ENCODE measurements around the gene EFNA4. TPM values are rescaled to one million over a fixed set of nuclear protein-coding genes. Genes with fewer than 3 reads are reported as not detected.

EFNA4 gene
- polyA plus RNA-seq, 1 donor (not counting 4 experiments of a cell fraction or from before 2014, with no cell fraction given), result 7.6 TPM

DNA sequence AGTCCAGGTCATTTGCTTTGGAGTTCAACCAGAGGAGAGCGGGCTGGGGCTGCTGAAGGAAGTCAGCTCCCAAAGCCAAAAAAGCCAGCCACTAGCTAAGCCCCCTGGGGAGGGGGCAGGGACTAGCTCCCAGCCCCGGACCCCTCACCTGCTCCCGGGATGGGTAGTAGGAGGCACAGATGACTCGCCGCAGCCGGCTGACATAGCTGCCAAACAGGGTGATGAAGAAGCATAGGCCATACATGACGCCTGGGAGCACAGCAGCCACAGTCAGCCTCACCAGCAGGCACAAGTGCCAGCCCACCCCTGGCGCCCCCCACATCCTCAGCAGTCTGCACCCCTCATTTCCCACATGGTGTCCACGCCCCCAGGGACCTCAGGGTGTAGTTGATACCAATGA is 37.4 kb upstream of the EFNA4 start:
- Histone ChIP-seq H3K4me2 (ENCODE audit: control insufficient read depth, extremely low read depth, insufficient read depth, low read depth, low read length) (no peak overlapping the region), H3K9ac (ENCODE audit: control insufficient read depth, extremely low read depth, insufficient read depth, low read length) (no peak overlapping the region), H3K4me3 (ENCODE audit: control insufficient read depth in 2 of 3, extremely low read depth in 1 of 3, insufficient read depth in 2 of 3, low read depth in 1 of 3, low read length in 3 of 3) (no peak overlapping the region), H3K9me3 (ENCODE audit: control insufficient read depth, low read depth, low read length) (no peaks in the 10 kb centered on the region), H3K4me1 (ENCODE audit: control insufficient read depth, extremely low read depth, insufficient read depth, low read length) (peaks cover 22% of the 10 kb centered on the region), H2AFZ (ENCODE audit: control insufficient read depth, low read length) (no peak overlapping the region), H3K27ac (ENCODE audit: control insufficient read depth, insufficient read depth, low read length) (no peak overlapping the region), H3K27me3 (ENCODE audit: control insufficient read depth, extremely low read depth, insufficient read depth, low read length) (no peaks in the 10 kb centered on the region), H3K36me3 (ENCODE audit: control insufficient read depth in 2 of 2, extremely low read depth in 1 of 2, insufficient read depth in 2 of 2, low read length in 2 of 2) (no peaks in the 10 kb centered on the region), H3K79me2 (ENCODE audit: control insufficient read depth, insufficient read depth, low read length) (no peaks in the 10 kb centered on the region), H4K20me1 (ENCODE audit: control insufficient read depth, extremely low read depth, insufficient read depth, low read length) (no peaks in the 10 kb centered on the region), H3K9me1 (ENCODE audit: control insufficient read depth, extremely low read depth, insufficient read depth, low read length) (no peaks in the 10 kb centered on the region)
- FAIRE-seq (no peak), DNase-seq (ENCODE audit: low read depth, low spot score) (no peak)
- TF ChIP-seq EZH2 (IDR thresholded peaks at IDR 0.05; ENCODE audit: low read length), result no peak
- TF ChIP-seq, protein P1, sequence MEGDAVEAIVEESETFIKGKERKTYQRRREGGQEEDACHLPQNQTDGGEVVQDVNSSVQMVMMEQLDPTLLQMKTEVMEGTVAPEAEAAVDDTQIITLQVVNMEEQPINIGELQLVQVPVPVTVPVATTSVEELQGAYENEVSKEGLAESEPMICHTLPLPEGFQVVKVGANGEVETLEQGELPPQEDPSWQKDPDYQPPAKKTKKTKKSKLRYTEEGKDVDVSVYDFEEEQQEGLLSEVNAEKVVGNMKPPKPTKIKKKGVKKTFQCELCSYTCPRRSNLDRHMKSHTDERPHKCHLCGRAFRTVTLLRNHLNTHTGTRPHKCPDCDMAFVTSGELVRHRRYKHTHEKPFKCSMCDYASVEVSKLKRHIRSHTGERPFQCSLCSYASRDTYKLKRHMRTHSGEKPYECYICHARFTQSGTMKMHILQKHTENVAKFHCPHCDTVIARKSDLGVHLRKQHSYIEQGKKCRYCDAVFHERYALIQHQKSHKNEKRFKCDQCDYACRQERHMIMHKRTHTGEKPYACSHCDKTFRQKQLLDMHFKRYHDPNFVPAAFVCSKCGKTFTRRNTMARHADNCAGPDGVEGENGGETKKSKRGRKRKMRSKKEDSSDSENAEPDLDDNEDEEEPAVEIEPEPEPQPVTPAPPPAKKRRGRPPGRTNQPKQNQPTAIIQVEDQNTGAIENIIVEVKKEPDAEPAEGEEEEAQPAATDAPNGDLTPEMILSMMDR (optimal IDR thresholded peaks at IDR 0.05 in 1 of 3, IDR thresholded peaks at IDR 0.05 in 1 of 3, conservative IDR thresholded peaks at IDR 0.05 in 1 of 3; ENCODE audit: extremely low read depth in 1 of 3, insufficient read depth in 2 of 3, low read length in 3 of 3), result no peak
- dilution Hi-C loops (cut with MboI; ENCODE audit: extremely low pct_ligation_motif_present, low sequenced_read_pairs), result no loop called here

- no peaks in the 10 kb centered on the region for H3K9me3 ChIP-seq (ENCODE audit: control insufficient read depth, low read depth, low read length)
- no peak overlapping the region for H3K9ac ChIP-seq (ENCODE audit: control insufficient read depth, extremely low read depth, insufficient read depth, low read length)
- dilution Hi-C loops (cut with MboI; ENCODE audit: extremely low pct_ligation_motif_present, low sequenced_read_pairs), result no loop called here
- no peaks in the 10 kb centered on the region for H3K27me3 ChIP-seq (ENCODE audit: control insufficient read depth, extremely low read depth, insufficient read depth, low read length)
- H3K36me3 ChIP-seq (ENCODE audit: control insufficient read depth in 2 of 2, extremely low read depth in 1 of 2, insufficient read depth in 2 of 2, low read length in 2 of 2), result no peaks in the 10 kb centered on the region
- TF ChIP-seq, protein P1 (optimal IDR thresholded peaks at IDR 0.05 in 1 of 3, IDR thresholded peaks at IDR 0.05 in 1 of 3, conservative IDR thresholded peaks at IDR 0.05 in 1 of 3; ENCODE audit: extremely low read depth in 1 of 3, insufficient read depth in 2 of 3, low read length in 3 of 3), result no peak
- no peak for TF ChIP-seq EZH2 (IDR thresholded peaks at IDR 0.05; ENCODE audit: low read length)
- no peaks in the 10 kb centered on the region for H3K79me2 ChIP-seq (ENCODE audit: control insufficient read depth, insufficient read depth, low read length)
- H3K4me1 ChIP-seq (ENCODE audit: control insufficient read depth, extremely low read depth, insufficient read depth, low read length), result peaks cover 19% of the 10 kb centered on the region
- H4K20me1 ChIP-seq (ENCODE audit: control insufficient read depth, extremely low read depth, insufficient read depth, low read length), result no peaks in the 10 kb centered on the region
- no peak overlapping the region for H3K27ac ChIP-seq (ENCODE audit: control insufficient read depth, insufficient read depth, low read length)
- FAIRE-seq, result peak; percentile 81
- no peaks in the 10 kb centered on the region for H3K9me1 ChIP-seq (ENCODE audit: control insufficient read depth, extremely low read depth, insufficient read depth, low read length)
- no peak overlapping the region for H3K4me3 ChIP-seq (ENCODE audit: control insufficient read depth in 2 of 3, extremely low read depth in 1 of 3, insufficient read depth in 2 of 3, low read depth in 1 of 3, low read length in 3 of 3)
- no peak overlapping the region for H3K4me2 ChIP-seq (ENCODE audit: control insufficient read depth, extremely low read depth, insufficient read depth, low read depth, low read length)
- DNase-seq (ENCODE audit: low read depth, low spot score), result no peak
- H2AFZ ChIP-seq (ENCODE audit: control insufficient read depth, low read length), result no peak overlapping the region
Measured at GRCh38 chr1:155026588-155026987, 37.0 kb upstream of the EFNA4 start.

Measured in keratinocyte (primary cell).